AG04450 (cell line): ENCODE measurements around the gene LCN2. TPM values are rescaled to one million over a fixed set of nuclear protein-coding genes. Genes with fewer than 3 reads are reported as not detected.
"Not testable (repeated sequence)": the region's sequence is repeated elsewhere in the genome, so short reads cannot be mapped to it uniquely, and the experiment has no call there.

Experiments
- CTCF ChIA-PET: fragments of 300-600, 350-600 bp; formaldehyde crosslinking; extraction: SDS; loops from one replicate; lab custom pipeline; 2022; ENCODE audit warnings: antibody characterized with exemption, inconsistent platforms; lab: Charles Lee
- POLR2A ChIA-PET: fragments of 350-600 bp; formaldehyde crosslinking; extraction: SDS; loops from one replicate; lab custom pipeline; 2021; ENCODE audit warnings: antibody characterized with exemption, inconsistent platforms; lab: Yijun Ruan, JAX
- DNase-seq: peaks from one replicate; pipeline ENCODE4 v3.0.0-alpha.2; 2011; ENCODE audit warnings: low read depth, low spot score
- H3K27ac ChIP-seq: one replicate; pipeline ENCODE4 v1.5.1; 2012; ENCODE audit warnings: low read depth, low read length, control low read depth
- H3K27me3 ChIP-seq: one replicate; pipeline ENCODE4 v1.6.0; 2012; ENCODE audit warnings: low read length; ENCODE audit not compliant: control insufficient read depth, insufficient read depth
- H3K4me3 ChIP-seq: 2 replicates; pipeline ENCODE4 v1.5.1; 2011; ENCODE audit warnings: mild to moderate bottlenecking, low read depth, low read length, control low read depth
- H3K9me3 ChIP-seq: 2 replicates; pipeline ENCODE4 v1.5.1; 2012; ENCODE audit warnings: low read length; ENCODE audit not compliant: control insufficient read depth, insufficient read depth
- CTCF ChIP-seq: IDR thresholded peaks from 2 replicates; pipeline ENCODE4 v1.5.1; 2011; ENCODE audit warnings: low read depth, low read length, control low read depth, inconsistent platforms
- polyA plus RNA-seq: library from polyadenylated mRNA; depleted of rRNA; stranded (reverse); fragments of >200 nt; gene quantifications from 2 replicates; pipeline ENCODE4 v1.2.3, GENCODE V29; 2011

The LCN2 gene
- polyA plus RNA-seq, 1 experiment = not detected

- ChIA-PET CTCF (interaction anchor here (4.0 kb wide), 1 partner anchor 10 kb away, joined by 53 read pairs; no protein-coding TSS in a partner anchor), POLR2A (no interaction called here)
- H3K4me3 ChIP-seq = peak within 1 kb of the TSS; percentile 90
These were observed 21.7 kb upstream of the LCN2 start, which contains the start of gene PTGES2 for GRCh38 chr9:128127568-128127989. Gene PTGES2, minus strand, starts transcription at chr9:128127729. Its CDS starts 12 bp downstream, at chr9:128127717.

GRCh38 chr9:128127990-128128835 lies 21.0 kb upstream of the LCN2 start:
- H3K27me3 ChIP-seq = peaks cover 4% of the 10 kb centered on the region
- ChIA-PET CTCF (interaction anchor here (0.9 to 4.0 kb wide), 4 partner anchors 9 to 186 kb away, joined by 3 to 53 read pairs (median 6); partner anchors contain the start of gene BBLN), POLR2A (interaction anchor here (0.6 to 1.0 kb wide), 7 partner anchors 8 to 61 kb away, joined by 3 to 6 read pairs (median 4); partner anchors contain the start of gene NAIF1)
- peak overlapping the region; percentile 90 for H3K4me3 ChIP-seq
- H3K27ac ChIP-seq = peak overlapping the region; percentile 92
- peaks cover 3% of the 10 kb centered on the region; the same call in 1 of the 2 replicates for H3K9me3 ChIP-seq
- TF ChIP-seq CTCF = no peak
- peak; percentile 77 for DNase-seq

More at GRCh38 chr9:128127568-128127989, 21.7 kb upstream of the LCN2 start, which contains the start of gene PTGES2:
- H3K27ac ChIP-seq = peak within 1 kb of the TSS; percentile 92
- H3K9me3 ChIP-seq = peaks cover 3% of the 10 kb centered on the region; the same call in 1 of the 2 replicates
- DNase-seq = peak; percentile 32
- H3K27me3 ChIP-seq = peaks cover 4% of the 10 kb centered on the region
- TF ChIP-seq CTCF = no peak

GRCh38 chr9:128128836-128129590 lies 20.2 kb upstream of the LCN2 start:
- H3K27ac ChIP-seq = no peak overlapping the region
- POLR2A ChIA-PET = interaction anchor here (0.9 to 1.0 kb wide), 6 partner anchors 11 to 62 kb away, joined by 3 to 4 read pairs (median 4); partner anchors contain the start of gene NAIF1
- peaks cover 3% of the 10 kb centered on the region; the same call in 1 of the 2 replicates for H3K9me3 ChIP-seq
- H3K4me3 ChIP-seq = peak overlapping the region; percentile 90
- peaks cover 10% of the 10 kb centered on the region for H3K27me3 ChIP-seq
- DNase-seq = no peak
- CTCF ChIA-PET = interaction anchor here (0.9 to 4.0 kb wide), 5 partner anchors 8 to 186 kb away, joined by 3 to 53 read pairs (median 7); partner anchors contain the start of gene BBLN
- TF ChIP-seq CTCF = no peak

- H3K4me3 ChIP-seq, DNase-seq, H3K27ac ChIP-seq, POLR2A ChIA-PET, H3K9me3 ChIP-seq: not testable (repeated sequence)
- CTCF ChIA-PET = interaction anchor here (1.2 kb wide), 1 partner anchor 12 kb away, joined by 7 read pairs; no protein-coding TSS in a partner anchor
- peaks cover 11% of the 10 kb centered on the region for H3K27me3 ChIP-seq
These were observed 19.2 kb upstream of the LCN2 start for GRCh38 chr9:128129976-128130590.

- H3K4me3 ChIP-seq, H3K27ac ChIP-seq, DNase-seq, POLR2A ChIA-PET, H3K9me3 ChIP-seq: not testable (repeated sequence)
- CTCF ChIA-PET = interaction anchor here (1.2 kb wide), 1 partner anchor 13 kb away, joined by 7 read pairs; no protein-coding TSS in a partner anchor
- peaks cover 11% of the 10 kb centered on the region for H3K27me3 ChIP-seq
These were observed 18.6 kb upstream of the LCN2 start for GRCh38 chr9:128130651-128131050.

GRCh38 chr9:128131346-128131745 lies 17.9 kb upstream of the LCN2 start:
- POLR2A ChIA-PET, DNase-seq, H3K4me3 ChIP-seq, H3K9me3 ChIP-seq, H3K27ac ChIP-seq: not testable (repeated sequence)
- peaks cover 11% of the 10 kb centered on the region for H3K27me3 ChIP-seq
- CTCF ChIA-PET = interaction anchor here (0.7 kb wide), 1 partner anchor 14 kb away, joined by 3 read pairs; no protein-coding TSS in a partner anchor

- H3K9me3 ChIP-seq, H3K4me3 ChIP-seq, H3K27ac ChIP-seq, DNase-seq, POLR2A ChIA-PET: not testable (repeated sequence)
- peaks cover 11% of the 10 kb centered on the region for H3K27me3 ChIP-seq
- CTCF ChIA-PET = interaction anchor here (0.7 kb wide), 1 partner anchor 14 kb away, joined by 3 read pairs; no protein-coding TSS in a partner anchor
These were observed 17.1 kb upstream of the LCN2 start for GRCh38 chr9:128132139-128132538.

- POLR2A ChIA-PET, DNase-seq, H3K4me3 ChIP-seq, H3K9me3 ChIP-seq, CTCF ChIA-PET, H3K27ac ChIP-seq: not testable (repeated sequence)
- peaks cover 18% of the 10 kb centered on the region for H3K27me3 ChIP-seq
These were observed 13.7 kb upstream of the LCN2 start for GRCh38 chr9:128135561-128135960.
